HFFc6 (cell line): ENCODE data around the gene MYRF. TPM values are rescaled to one million over a fixed set of nuclear protein-coding genes. Genes with fewer than 3 reads are reported as not detected.

Source experiments
- DNase-seq: peaks from one replicate; pipeline ENCODE4 v3.0.0-alpha.2; 2018
- H3K27ac Mint-ChIP-seq: 2 replicates; pipeline ENCODE4 v1.8.0; 2020; ENCODE audit warnings: mild to moderate bottlenecking, mixed read lengths
- H3K27me3 Mint-ChIP-seq: 2 replicates; pipeline ENCODE4 v1.8.0; 2021; ENCODE audit warnings: mild to moderate bottlenecking, moderate library complexity, mixed read lengths; ENCODE audit not compliant: insufficient read depth
- H3K36me3 Mint-ChIP-seq: 2 replicates; pipeline ENCODE4 v1.8.0; 2021; ENCODE audit warnings: low read depth, mixed read lengths
- H3K4me1 Mint-ChIP-seq: 2 replicates; pipeline ENCODE4 v1.8.0; 2020; ENCODE audit warnings: low read depth, mixed read lengths
- H3K4me3 Mint-ChIP-seq: 2 replicates; pipeline ENCODE4 v1.8.0; 2020; ENCODE audit warnings: mild to moderate bottlenecking, moderate library complexity, mixed read lengths
- H3K9me3 Mint-ChIP-seq: 2 replicates; pipeline ENCODE4 v1.8.0; 2020; ENCODE audit warnings: mild to moderate bottlenecking, mixed read lengths
- CTCF ChIP-seq: fragments of 200-600 bp; sonication (generic); IDR thresholded peaks from 2 replicates; pipeline ENCODE4 v1.5.0; 2021; ENCODE audit warnings: antibody characterized with exemption, mild to moderate bottlenecking
- total RNA-seq, 6 experiments: library from RNA; stranded (reverse); fragmentation: NEBNext Ultra II Directional; extraction: Animal tissue kit (Norgen Biotek cat#: 25700); gene quantifications; 2 replicates in 1 of 6; 3 replicates in 5 of 6; pipeline ENCODE4 v1.2.3, GENCODE V29; 2021

The MYRF gene
- total RNA-seq, 6 experiments from 2014 or later = 0.24 to 0.67 (median 0.53) TPM

- H3K4me3 Mint-ChIP-seq = no peak overlapping the region
- peaks cover 3% of the 10 kb centered on the region; the same call in 1 of the 2 replicates for H3K4me1 Mint-ChIP-seq
Observed at GRCh38 chr11:61712846-61713245, 39.6 kb upstream of the MYRF start.

GRCh38 chr11:61713464-61713863 is 39.0 kb upstream of the MYRF start:
- no peaks in the 10 kb centered on the region for H3K36me3 Mint-ChIP-seq
- DNase-seq = no peak
- no peak for TF ChIP-seq CTCF
- no peak overlapping the region for H3K4me3 Mint-ChIP-seq
- H3K4me1 Mint-ChIP-seq = peaks cover 9% of the 10 kb centered on the region; the same call in 1 of the 2 replicates
- peaks cover 15% of the 10 kb centered on the region for H3K27me3 Mint-ChIP-seq
- H3K9me3 Mint-ChIP-seq = no peaks in the 10 kb centered on the region
- H3K27ac Mint-ChIP-seq = no peak overlapping the region

More at GRCh38 chr11:61712846-61713245, 39.6 kb upstream of the MYRF start:
- Mint-ChIP-seq H3K27ac (no peak overlapping the region), H3K27me3 (peaks cover 16% of the 10 kb centered on the region), H3K36me3 (no peaks in the 10 kb centered on the region), H3K9me3 (no peaks in the 10 kb centered on the region)
- TF ChIP-seq CTCF = no peak
- DNase-seq = no peak

GRCh38 chr11:61713906-61714305 is 38.5 kb upstream of the MYRF start:
- peaks cover 15% of the 10 kb centered on the region for H3K27me3 Mint-ChIP-seq
- no peak for TF ChIP-seq CTCF
- no peaks in the 10 kb centered on the region for H3K9me3 Mint-ChIP-seq
- H3K27ac Mint-ChIP-seq = no peak overlapping the region
- DNase-seq = no peak
- H3K4me3 Mint-ChIP-seq = no peak overlapping the region
- H3K4me1 Mint-ChIP-seq = peaks cover 10% of the 10 kb centered on the region
- H3K36me3 Mint-ChIP-seq = no peaks in the 10 kb centered on the region

GRCh38 chr11:61714316-61714715 is 38.1 kb upstream of the MYRF start:
- TF ChIP-seq CTCF = no peak
- no peak overlapping the region for H3K4me3 Mint-ChIP-seq
- H3K9me3 Mint-ChIP-seq = no peaks in the 10 kb centered on the region
- H3K27ac Mint-ChIP-seq = no peak overlapping the region
- no peaks in the 10 kb centered on the region for H3K36me3 Mint-ChIP-seq
- peaks cover 14% of the 10 kb centered on the region for H3K4me1 Mint-ChIP-seq
- H3K27me3 Mint-ChIP-seq = peaks cover 15% of the 10 kb centered on the region
- DNase-seq = no peak

- peaks cover 17% of the 10 kb centered on the region for H3K4me1 Mint-ChIP-seq
- no peak overlapping the region for H3K27ac Mint-ChIP-seq
- H3K9me3 Mint-ChIP-seq = no peaks in the 10 kb centered on the region
- DNase-seq = no peak
- H3K4me3 Mint-ChIP-seq = no peak overlapping the region
- no peak for TF ChIP-seq CTCF
- H3K36me3 Mint-ChIP-seq = no peaks in the 10 kb centered on the region
- peaks cover 15% of the 10 kb centered on the region for H3K27me3 Mint-ChIP-seq
Observed at GRCh38 chr11:61714916-61715315, 37.5 kb upstream of the MYRF start.

- peaks cover 17% of the 10 kb centered on the region for H3K4me1 Mint-ChIP-seq
- no peak overlapping the region for H3K27ac Mint-ChIP-seq
- H3K36me3 Mint-ChIP-seq = no peaks in the 10 kb centered on the region
- TF ChIP-seq CTCF = no peak
- no peak overlapping the region for H3K4me3 Mint-ChIP-seq
- H3K9me3 Mint-ChIP-seq = no peaks in the 10 kb centered on the region
- H3K27me3 Mint-ChIP-seq = peaks cover 14% of the 10 kb centered on the region
- no peak for DNase-seq
Observed at GRCh38 chr11:61715867-61716266, 36.6 kb upstream of the MYRF start.
